Measurements from ENCODE around the gene FAM114A1.

Gene FAM114A1

DNA sequence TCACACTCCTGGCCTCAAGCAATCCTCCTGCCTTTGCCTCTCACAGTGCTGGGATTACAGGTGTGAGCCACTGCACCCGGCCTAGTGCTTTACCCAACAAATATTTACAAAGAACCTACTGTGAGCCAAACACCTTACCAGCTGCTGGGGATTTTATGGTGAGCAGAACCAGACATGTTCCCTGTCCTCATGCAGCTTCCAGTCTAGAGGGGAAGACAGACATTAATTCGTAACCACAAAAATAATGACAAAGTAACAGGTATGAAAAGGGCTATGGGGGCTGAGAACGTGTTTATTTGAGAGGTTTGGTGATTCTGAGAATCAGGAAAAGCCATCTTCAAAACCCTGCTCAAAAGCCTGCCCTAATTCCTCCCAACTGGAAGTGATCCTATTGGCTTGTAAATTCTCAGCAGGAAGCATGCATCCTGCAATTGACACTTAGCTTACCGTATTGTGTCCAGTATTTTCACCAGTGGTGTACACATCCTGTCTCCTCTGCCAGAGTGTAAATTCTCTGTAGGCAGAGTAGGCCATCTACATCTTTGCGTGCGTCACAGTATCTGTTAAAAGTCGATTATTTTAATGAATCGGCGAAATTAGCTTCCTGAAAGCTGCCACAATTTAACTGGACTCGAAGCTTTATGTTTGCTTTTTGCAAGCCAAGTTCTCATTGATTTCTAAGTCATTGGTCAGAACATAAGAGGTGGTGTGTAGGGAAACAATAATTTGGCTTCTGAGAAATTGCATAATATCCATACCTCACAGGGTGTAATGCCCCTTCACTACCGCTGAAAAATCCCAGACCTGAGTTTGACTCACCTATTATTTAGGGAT, 97.6 kb downstream of the FAM114A1 start:
- Histone ChIP-seq H4K20me1 (ENCODE audit: control insufficient read depth, insufficient read depth, low read depth, low read length) (no peaks in the 10 kb centered on the region), H3K27ac (ENCODE audit: low read depth, low read length) (no peak overlapping the region), H3K4me2 (ENCODE audit: low read length) (no peak overlapping the region), H3K36me3 (ENCODE audit: control insufficient read depth, low read length) (peaks cover 54% of the 10 kb centered on the region), H3K4me3 (ENCODE audit: low read length) (no peak overlapping the region), H3K9me2 (replicated peaks; ENCODE audit: control insufficient read depth, low read length) (no peaks in the 10 kb centered on the region), H3F3A (ENCODE audit: control insufficient read depth, insufficient read depth) (no peaks in the 10 kb centered on the region), H3K9me3 (ENCODE audit: control insufficient read depth, insufficient read depth, low read length) (peaks cover 4% of the 10 kb centered on the region; the same call in 1 of the 2 replicates), H3K79me2 (ENCODE audit: control insufficient read depth, low read length) (no peaks in the 10 kb centered on the region), H3K4me1 (ENCODE audit: control insufficient read depth, low read length) (no peaks in the 10 kb centered on the region), H3K27me3 (ENCODE audit: control insufficient read depth, low read length) (no peaks in the 10 kb centered on the region)
- TF ChIP-seq, protein P1, sequence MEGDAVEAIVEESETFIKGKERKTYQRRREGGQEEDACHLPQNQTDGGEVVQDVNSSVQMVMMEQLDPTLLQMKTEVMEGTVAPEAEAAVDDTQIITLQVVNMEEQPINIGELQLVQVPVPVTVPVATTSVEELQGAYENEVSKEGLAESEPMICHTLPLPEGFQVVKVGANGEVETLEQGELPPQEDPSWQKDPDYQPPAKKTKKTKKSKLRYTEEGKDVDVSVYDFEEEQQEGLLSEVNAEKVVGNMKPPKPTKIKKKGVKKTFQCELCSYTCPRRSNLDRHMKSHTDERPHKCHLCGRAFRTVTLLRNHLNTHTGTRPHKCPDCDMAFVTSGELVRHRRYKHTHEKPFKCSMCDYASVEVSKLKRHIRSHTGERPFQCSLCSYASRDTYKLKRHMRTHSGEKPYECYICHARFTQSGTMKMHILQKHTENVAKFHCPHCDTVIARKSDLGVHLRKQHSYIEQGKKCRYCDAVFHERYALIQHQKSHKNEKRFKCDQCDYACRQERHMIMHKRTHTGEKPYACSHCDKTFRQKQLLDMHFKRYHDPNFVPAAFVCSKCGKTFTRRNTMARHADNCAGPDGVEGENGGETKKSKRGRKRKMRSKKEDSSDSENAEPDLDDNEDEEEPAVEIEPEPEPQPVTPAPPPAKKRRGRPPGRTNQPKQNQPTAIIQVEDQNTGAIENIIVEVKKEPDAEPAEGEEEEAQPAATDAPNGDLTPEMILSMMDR (IDR thresholded peaks at IDR 0.05; ENCODE audit: low read depth, low read length, poor library complexity, severe bottlenecking), result no peak
- no peak for TF ChIP-seq EZH2phosphoT487 (IDR thresholded peaks at IDR 0.05; ENCODE audit: borderline replicate concordance, low read length)

DNA sequence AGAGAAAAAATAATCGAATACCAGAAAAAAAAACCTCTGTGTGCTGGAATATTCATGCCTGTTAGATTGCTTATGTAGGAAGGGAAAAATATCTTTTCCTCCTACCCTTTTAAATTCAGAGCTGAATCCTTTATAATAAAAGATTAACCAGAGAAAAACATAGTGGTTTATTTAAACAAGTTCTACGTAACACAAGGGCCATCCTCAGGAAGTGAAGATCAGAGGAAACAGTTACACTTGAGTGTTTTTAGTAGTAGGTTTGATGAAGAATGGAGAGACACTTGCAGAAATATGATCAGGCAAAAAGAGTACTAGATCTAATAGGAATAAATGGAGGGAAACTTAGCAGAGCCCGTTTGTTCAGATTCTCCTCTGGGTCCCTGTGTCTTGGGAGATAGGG, 98.3 kb downstream of the FAM114A1 start:
- H3K4me2 ChIP-seq (ENCODE audit: low read length), result no peak overlapping the region

DNA sequence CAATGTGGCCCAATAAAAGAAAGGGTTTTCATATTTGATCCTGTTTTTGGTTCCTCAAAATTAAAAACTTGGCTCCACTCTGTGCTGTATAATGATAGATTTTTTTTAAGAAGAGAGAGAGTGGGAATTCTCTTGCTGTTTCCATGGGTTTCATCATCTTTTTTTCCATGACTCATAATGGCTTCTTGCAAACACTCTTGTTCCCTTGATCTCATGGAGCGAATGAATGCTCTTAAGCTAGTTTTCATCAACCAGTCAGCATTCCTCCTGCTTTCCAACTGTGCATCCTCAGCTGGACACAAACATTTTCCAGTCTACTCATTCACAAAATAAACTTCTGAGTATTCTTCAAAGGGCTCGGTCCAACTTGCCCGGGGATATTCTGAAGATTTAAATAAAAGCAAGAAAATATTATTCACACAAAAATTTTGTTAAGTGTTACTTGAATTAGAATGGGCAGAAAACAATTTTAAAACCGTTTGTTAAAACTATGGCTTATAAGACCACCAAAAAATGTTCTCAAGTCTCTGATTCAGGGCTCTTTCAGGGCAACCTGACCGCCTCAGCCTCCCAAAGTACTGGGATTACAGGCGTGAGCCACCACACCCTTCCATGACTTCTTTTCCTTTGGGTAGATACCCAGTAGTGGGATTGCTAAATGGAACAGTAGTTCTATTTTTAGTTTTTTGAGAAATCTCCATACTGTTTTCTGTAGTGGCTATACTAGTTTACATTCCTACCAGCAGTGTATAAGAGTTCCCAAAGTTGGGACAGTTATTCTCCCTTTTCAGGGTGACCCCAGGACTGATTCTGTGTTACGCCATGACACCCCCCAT, 99.9 kb downstream of the FAM114A1 start:
- Histone ChIP-seq H3K9me2 (replicated peaks; ENCODE audit: control insufficient read depth, low read length) (no peaks in the 10 kb centered on the region), H3K4me1 (ENCODE audit: control insufficient read depth, low read length) (no peaks in the 10 kb centered on the region), H3K4me3 (ENCODE audit: low read length) (no peak overlapping the region), H3K9me3 (ENCODE audit: control insufficient read depth, insufficient read depth, low read length) (no peaks in the 10 kb centered on the region), H3K36me3 (ENCODE audit: control insufficient read depth, low read length) (peaks cover 67% of the 10 kb centered on the region), H3K79me2 (ENCODE audit: control insufficient read depth, low read length) (no peaks in the 10 kb centered on the region), H3K4me2 (ENCODE audit: low read length) (no peak overlapping the region), H3K27me3 (ENCODE audit: control insufficient read depth, low read length) (no peaks in the 10 kb centered on the region), H3F3A (ENCODE audit: control insufficient read depth, insufficient read depth) (peaks cover 4% of the 10 kb centered on the region; the same call in 1 of the 2 replicates), H3K27ac (ENCODE audit: low read depth, low read length) (no peak overlapping the region), H4K20me1 (ENCODE audit: control insufficient read depth, insufficient read depth, low read depth, low read length) (no peaks in the 10 kb centered on the region)
- no peak for TF ChIP-seq EZH2phosphoT487 (IDR thresholded peaks at IDR 0.05; ENCODE audit: borderline replicate concordance, low read length)
- TF ChIP-seq, protein P1 (IDR thresholded peaks at IDR 0.05; ENCODE audit: low read depth, low read length, poor library complexity, severe bottlenecking), result no peak

More for the DNA sequence above, 98.3 kb downstream of the FAM114A1 start:
- no peak for TF ChIP-seq EZH2phosphoT487 (IDR thresholded peaks at IDR 0.05; ENCODE audit: borderline replicate concordance, low read length)
- TF ChIP-seq, protein P1 (IDR thresholded peaks at IDR 0.05; ENCODE audit: low read depth, low read length, poor library complexity, severe bottlenecking), result no peak
- peaks cover 61% of the 10 kb centered on the region for H3K36me3 ChIP-seq (ENCODE audit: control insufficient read depth, low read length)
- H4K20me1 ChIP-seq (ENCODE audit: control insufficient read depth, insufficient read depth, low read depth, low read length), result no peaks in the 10 kb centered on the region
- no peaks in the 10 kb centered on the region; the same call in 1 of the 2 replicates for H3F3A ChIP-seq (ENCODE audit: control insufficient read depth, insufficient read depth)
- H3K9me2 ChIP-seq (replicated peaks; ENCODE audit: control insufficient read depth, low read length), result no peaks in the 10 kb centered on the region
- no peak overlapping the region for H3K4me3 ChIP-seq (ENCODE audit: low read length)
- H3K4me1 ChIP-seq (ENCODE audit: control insufficient read depth, low read length), result no peaks in the 10 kb centered on the region
- H3K27me3 ChIP-seq (ENCODE audit: control insufficient read depth, low read length), result no peaks in the 10 kb centered on the region
- no peaks in the 10 kb centered on the region for H3K79me2 ChIP-seq (ENCODE audit: control insufficient read depth, low read length)
- no peak overlapping the region for H3K27ac ChIP-seq (ENCODE audit: low read depth, low read length)
- H3K9me3 ChIP-seq (ENCODE audit: control insufficient read depth, insufficient read depth, low read length), result peaks cover 4% of the 10 kb centered on the region; the same call in 1 of the 2 replicates

Data from DOHH2 (cell line).